PC-9 (cell line): Measurements from ENCODE around the gene LRP1. TPM values are rescaled to one million over a fixed set of nuclear protein-coding genes. Genes with fewer than 3 reads are reported as not detected.

Experiments used
- BruUV-seq: library from RNA; stranded (reverse); fragments of 400-500 nt; replicated peaks from 2 replicates; lab custom pipeline; 2021; lab: Mats Ljungman, UMichigan
- CTCF ChIA-PET: fragments of 300-600 bp; sonication (Branson Sonifier 250); formaldehyde crosslinking; loops from one replicate; lab custom pipeline; 2022; ENCODE audit warnings: antibody characterized with exemption; lab: Charles Lee
- POLR2A ChIA-PET: fragments of 300-600 bp; sonication (Branson Sonifier 250); formaldehyde crosslinking; loops from one replicate; lab custom pipeline; 2022; ENCODE audit warnings: antibody characterized with exemption; ENCODE audit not compliant: unreplicated experiment; lab: Charles Lee
- DNase-seq, 2 experiments: peaks; one replicate each; pipeline versions ENCODE4 v3.0.0 to v3.0.0-alpha.2; 2015 to 2022; ENCODE audit warnings: mixed read lengths in 1 of 2
- H2AFZ ChIP-seq: fragments of 200-600 bp; sonication (generic); 2 replicates; pipeline ENCODE4 v1.8.1; 2017; ENCODE audit warnings: antibody characterized with exemption
- H3F3A ChIP-seq: fragments of 200-600 bp; sonication (generic); 2 replicates; pipeline ENCODE4 v1.8.1; 2017; ENCODE audit warnings: antibody characterized with exemption, mild to moderate bottlenecking, low read depth; ENCODE audit not compliant: insufficient read depth
- H3K27ac ChIP-seq: fragments of 200-600 bp; sonication (generic); 2 replicates; pipeline ENCODE4 v1.6.1; 2016; ENCODE audit warnings: mixed run types
- H3K27me3 ChIP-seq: fragments of 200-600 bp; sonication (generic); 2 replicates; pipeline ENCODE4 v1.6.1; 2016; ENCODE audit warnings: low read depth, mixed run types; ENCODE audit not compliant: insufficient read depth
- H3K36me3 ChIP-seq: fragments of 200-600 bp; sonication (generic); 2 replicates; pipeline ENCODE4 v1.6.1; 2016; ENCODE audit warnings: low read depth, mixed run types
- H3K4me1 ChIP-seq: fragments of 200-600 bp; sonication (generic); replicated peaks from 2 replicates; pipeline ENCODE4 v1.6.1; 2016; ENCODE audit warnings: mixed run types; ENCODE audit not compliant: insufficient read depth
- H3K4me2 ChIP-seq: fragments of 200-600 bp; sonication (generic); 2 replicates; pipeline ENCODE4 v1.6.1; 2017; ENCODE audit warnings: mixed run types
- H3K4me3 ChIP-seq: fragments of 200-600 bp; sonication (generic); 2 replicates; pipeline ENCODE4 v1.6.1; 2016; ENCODE audit warnings: mixed run types
- H3K79me2 ChIP-seq: fragments of 200-600 bp; sonication (generic); 2 replicates; pipeline ENCODE4 v1.6.1; 2017; ENCODE audit warnings: low read depth, mixed run types
- H3K9me2 ChIP-seq: fragments of 200-600 bp; sonication (generic); 2 replicates; pipeline ENCODE4 v1.8.1; 2017; ENCODE audit warnings: mild to moderate bottlenecking; ENCODE audit not compliant: insufficient read depth
- H3K9me3 ChIP-seq: fragments of 200-600 bp; sonication (generic); 2 replicates; pipeline ENCODE4 v1.8.1; 2016; ENCODE audit warnings: low read depth; ENCODE audit not compliant: insufficient read depth
- H4K20me1 ChIP-seq: fragments of 200-600 bp; sonication (generic); 2 replicates; pipeline ENCODE4 v1.8.1; 2017; ENCODE audit not compliant: insufficient read depth
- CTCF ChIP-seq: fragments of 200-600 bp; sonication (generic); conservative IDR thresholded peaks from 2 replicates; pipeline ENCODE4 v1.6.1; 2017; ENCODE audit warnings: mixed run types, antibody characterized with exemption, mild to moderate bottlenecking, moderate library complexity
- EZH2 ChIP-seq: fragments of 200-600 bp; sonication (generic); IDR thresholded peaks from 2 replicates; pipeline ENCODE4 v1.8.0; 2017; ENCODE audit warnings: antibody characterized with exemption, low read depth
- intact Hi-C: fragments of 100-400 bp; cut with micrococcal nuclease; formaldehyde crosslinking; loops from one replicate; pipeline ENCODE4 v1.10.0; 2022; ENCODE audit not compliant: unreplicated experiment
- total RNA-seq: library from RNA; stranded (reverse); gene quantifications from 2 replicates; pipeline ENCODE4 v1.2.3, GENCODE V29; 2021

LRP1 gene
- total RNA-seq, 1 experiment from 2014 or later = 51.4 TPM

- TF ChIP-seq CTCF (no peak; the same call in none of the 2 replicates), EZH2 (no peak)
- no peaks in the 10 kb centered on the region for H3K27me3 ChIP-seq
- 0 out of 2 replicates have a peak overlapping the region, but pooled peaks have one; percentile 37 for H3K27ac ChIP-seq
- H3K79me2 ChIP-seq = no peaks in the 10 kb centered on the region
- H3K4me3 ChIP-seq = no peak overlapping the region
- H4K20me1 ChIP-seq = peaks cover 3% of the 10 kb centered on the region; the same call in 1 of the 2 replicates
- no peaks in the 10 kb centered on the region for H3K9me2 ChIP-seq
- DNase-seq = no peak
- H3F3A ChIP-seq = peaks cover 7% of the 10 kb centered on the region; the same call in 1 of the 2 replicates
- no peaks in the 10 kb centered on the region for H3K36me3 ChIP-seq
- POLR2A ChIA-PET = interaction anchor here (0.6 to 1.4 kb wide), 3 partner anchors 48 to 246 kb away, joined by 3 to 27 read pairs (median 18); no protein-coding TSS in a partner anchor
- no peak overlapping the region for H2AFZ ChIP-seq
- BruUV-seq = TSS peak; percentile 18
- peak overlapping the region; percentile 13; the same call in 1 of the 2 replicates for H3K4me2 ChIP-seq
- H3K4me1 ChIP-seq = peaks cover 15% of the 10 kb centered on the region
- CTCF ChIA-PET = interaction anchor here (0.6 to 2.5 kb wide), 10 partner anchors 38 to 790 kb away, joined by 3 to 40 read pairs (median 6); partner anchors contain the start of genes LRP1 and STAT6
- intact Hi-C loops = loop anchor here (1.0 kb wide), 1 partner anchor 52 kb away; no protein-coding TSS in a partner anchor
- H3K9me3 ChIP-seq = no peaks in the 10 kb centered on the region
These were observed 47.8 kb downstream of the LRP1 start for GRCh38 chr12:57176139-57176477.

GRCh38 chr12:57176846-57177245 lies 48.6 kb downstream of the LRP1 start:
- BruUV-seq = no TSS peak
- TF ChIP-seq CTCF (no peak), EZH2 (no peak)
- Histone ChIP-seq H3K9me3 (no peaks in the 10 kb centered on the region), H3K4me2 (peak overlapping the region; percentile 13; the same call in 1 of the 2 replicates), H3K9me2 (no peaks in the 10 kb centered on the region), H2AFZ (no peak overlapping the region), H3F3A (peaks cover 7% of the 10 kb centered on the region; the same call in 1 of the 2 replicates), H4K20me1 (peaks cover 3% of the 10 kb centered on the region; the same call in 1 of the 2 replicates), H3K4me3 (no peak overlapping the region), H3K36me3 (no peaks in the 10 kb centered on the region), H3K79me2 (no peaks in the 10 kb centered on the region), H3K4me1 (peaks cover 15% of the 10 kb centered on the region), H3K27me3 (no peaks in the 10 kb centered on the region), H3K27ac (0 out of 2 replicates have a peak overlapping the region, but pooled peaks have one; percentile 37)
- POLR2A ChIA-PET = no interaction called here
- intact Hi-C loops = loop anchor here (1.0 kb wide), 1 partner anchor 53 kb away; no protein-coding TSS in a partner anchor
- CTCF ChIA-PET = interaction anchor here (0.6 to 2.5 kb wide), 3 partner anchors 8 to 49 kb away, joined by 3 to 40 read pairs (median 5); partner anchors contain the start of gene LRP1
- DNase-seq = peak; percentile 45 to 48

- Histone ChIP-seq H3K4me3 (no peak overlapping the region), H2AFZ (no peak overlapping the region), H3K4me2 (no peak overlapping the region), H3F3A (peaks cover 7% of the 10 kb centered on the region; the same call in 1 of the 2 replicates), H3K9me2 (no peaks in the 10 kb centered on the region), H3K4me1 (peaks cover 15% of the 10 kb centered on the region), H3K27me3 (no peaks in the 10 kb centered on the region), H4K20me1 (peaks cover 3% of the 10 kb centered on the region; the same call in 1 of the 2 replicates), H3K9me3 (no peaks in the 10 kb centered on the region), H3K27ac (no peak overlapping the region), H3K36me3 (no peaks in the 10 kb centered on the region), H3K79me2 (no peaks in the 10 kb centered on the region)
- no peak for TF ChIP-seq CTCF
- no peak for TF ChIP-seq EZH2
- intact Hi-C loops = no loop called here
- ChIA-PET POLR2A (no interaction called here), CTCF (no interaction called here)
- BruUV-seq = no TSS peak
- no peak for DNase-seq
These were observed 49.1 kb downstream of the LRP1 start for GRCh38 chr12:57177354-57177753.
